Liver (tissue), 9 donors: ENCODE measurements around the gene CACNG4. TPM values are rescaled to one million over a fixed set of nuclear protein-coding genes. Genes with fewer than 3 reads are reported as not detected.

Experiments
- DNase-seq: peaks from one replicate; pipeline ENCODE4 v3.0.0-alpha.2; 2017; ENCODE audit warnings: low spot score
- H3K27ac ChIP-seq, 2 donors: one replicate each; pipeline ENCODE4 v1.7.0; 2013; ENCODE audit warnings: inconsistent platforms in 2 of 2, low read length in 2 of 2, control low read depth in 1 of 2, low read depth in 1 of 2, mild to moderate bottlenecking in 1 of 2
- H3K27me3 ChIP-seq, 4 donors: one replicate each; pipeline versions ENCODE4 v1.6.1 to v1.7.0; 2013; ENCODE audit warnings: low read length in 3 of 4, inconsistent platforms in 1 of 4, mild to moderate bottlenecking in 1 of 4, moderate library complexity in 1 of 4; ENCODE audit not compliant: control insufficient read depth in 4 of 4, insufficient read depth in 4 of 4
- H3K36me3 ChIP-seq, 4 donors: one replicate each; pipeline versions ENCODE4 v1.6.1 to v1.7.0; 2013; ENCODE audit warnings: low read length in 3 of 4, mild to moderate bottlenecking in 3 of 4, low read depth in 1 of 4, moderate library complexity in 1 of 4; ENCODE audit not compliant: control insufficient read depth in 4 of 4, insufficient read depth in 3 of 4
- H3K4me1 ChIP-seq, 4 donors: one replicate each; pipeline versions ENCODE4 v1.6.1 to v1.7.0; 2013; ENCODE audit warnings: low read length in 3 of 4, mild to moderate bottlenecking in 3 of 4, moderate library complexity in 1 of 4; ENCODE audit not compliant: control insufficient read depth in 4 of 4, insufficient read depth in 4 of 4
- H3K4me3 ChIP-seq, 3 donors: one replicate each; pipeline versions ENCODE4 v1.6.1 to v1.7.0; 2013; ENCODE audit warnings: low read length in 3 of 3, control low read depth in 1 of 3, low read depth in 1 of 3, mild to moderate bottlenecking in 1 of 3
- H3K9ac ChIP-seq, 2 donors: one replicate each; pipeline ENCODE4 v1.7.0; 2013; ENCODE audit warnings: low read length in 2 of 2, mild to moderate bottlenecking in 2 of 2, moderate library complexity in 2 of 2, control low read depth in 1 of 2, low read depth in 1 of 2
- H3K9me3 ChIP-seq, 4 donors: one replicate each; pipeline versions ENCODE4 v1.6.1 to v1.7.0; 2013; ENCODE audit warnings: low read length in 3 of 4; ENCODE audit not compliant: control insufficient read depth in 4 of 4
- ATF3 ChIP-seq: IDR thresholded peaks from 2 replicates; pipeline ENCODE4 v1.6.1; 2016; ENCODE audit warnings: antibody characterized with exemption
- CTCF ChIP-seq: fragments of 150-350 bp; IDR thresholded peaks from 2 replicates; pipeline ENCODE4 v1.5.1; 2017; ENCODE audit warnings: improper control_type of control experiment, low read depth, low read length; ENCODE audit not compliant: missing input control
- EGR1 ChIP-seq, 2 donors: IDR thresholded peaks; 2 replicates each; pipeline ENCODE4 v1.6.1; 2016 to 2018; ENCODE audit warnings: antibody characterized with exemption in 2 of 2, low read depth in 2 of 2
- FOXA1 ChIP-seq: IDR thresholded peaks from 2 replicates; pipeline ENCODE4 v1.6.1; 2016; ENCODE audit warnings: antibody characterized with exemption
- HNF4A ChIP-seq, 2 donors: conservative IDR thresholded peaks; 2 replicates each; pipeline ENCODE4 v1.6.1; 2016; ENCODE audit warnings: antibody characterized with exemption in 2 of 2, mild to moderate bottlenecking in 2 of 2
- JUND ChIP-seq, 2 donors: IDR thresholded peaks; 2 replicates each; pipeline ENCODE4 v1.6.1; 2016; ENCODE audit warnings: antibody characterized with exemption in 2 of 2
- NR2F2 ChIP-seq: IDR thresholded peaks from 2 replicates; pipeline ENCODE4 v1.6.1; 2016; ENCODE audit warnings: antibody characterized with exemption
- RXRA ChIP-seq, 2 donors: IDR thresholded peaks; 2 replicates each; pipeline ENCODE4 v1.6.1; 2017 to 2018; ENCODE audit warnings: antibody characterized with exemption in 2 of 2, mild to moderate bottlenecking in 1 of 2
- SP1 ChIP-seq: IDR thresholded peaks from 2 replicates; pipeline ENCODE4 v1.6.1; 2018; ENCODE audit warnings: antibody characterized with exemption, mild to moderate bottlenecking
- TAF1 ChIP-seq: conservative IDR thresholded peaks from 2 replicates; pipeline ENCODE4 v1.6.1; 2016; ENCODE audit warnings: antibody characterized with exemption, mild to moderate bottlenecking
- YY1 ChIP-seq: IDR thresholded peaks from 2 replicates; pipeline ENCODE4 v1.6.1; 2016; ENCODE audit warnings: antibody characterized with exemption, mild to moderate bottlenecking
- WGBS: extraction: QIAGEN DNeasy Blood & Tissue Kit; methylation state at CpG from one replicate; pipeline ENCODE4 v1.1.7; 2013; 5-methylcytosine and 5-hydroxymethylcytosine counted together
- polyA plus RNA-seq, 2 donors: library from polyadenylated mRNA; stranded (reverse) in 1 of 2; unstranded in 1 of 2; fragments of 200-250 nt in 1 of 2; fragments of >200 nt in 1 of 2; fragmentation: Nextera tagmentation in 1 of 2; extraction: Ambion mirVana in 1 of 2; gene quantifications; one replicate each; pipeline versions ENCODE4 v1.2.1 to v1.2.3, GENCODE V29; 2013 to 2015
- total RNA-seq, 2 donors: library from RNA; depleted of rRNA; stranded (reverse); fragments of >200 nt; gene quantifications; one replicate each; pipeline ENCODE4 v1.2.3, GENCODE V29; 2014
- TF ChIP-seq, protein P1 (sequence below): IDR thresholded peaks from 2 replicates; pipeline ENCODE4 v1.6.1; 2016; ENCODE audit warnings: antibody characterized with exemption
- donor health status: healthy.
- donor health status: healthy.
- donor health status: healthy.
- donor health status: healthy.
- donor health status: healthy.

Gene CACNG4
- total and polyA plus RNA-seq, 4 donors: 0.02 to 0.09 (median 0.08) TPM; not detected in 1

- TF ChIP-seq CTCF (no peak), HNF4A (conservative IDR thresholded peaks at IDR 0.05) (no peak)
- Histone ChIP-seq H3K27me3 (no peaks in the 10 kb centered on the region), H3K4me3 (no peak overlapping the region), H3K36me3 (no peaks in the 10 kb centered on the region), H3K4me1 (no peaks in the 10 kb centered on the region), H3K9ac (no peak overlapping the region), H3K27ac (no peak overlapping the region), H3K9me3 (no peaks in the 10 kb centered on the region)
- no peak for DNase-seq
- WGBS: 95% methylated on average over 9 of the region's 9 CpGs
These were observed 69.1 kb downstream of the CACNG4 start for GRCh38 chr17:67033613-67034012.

DNA sequence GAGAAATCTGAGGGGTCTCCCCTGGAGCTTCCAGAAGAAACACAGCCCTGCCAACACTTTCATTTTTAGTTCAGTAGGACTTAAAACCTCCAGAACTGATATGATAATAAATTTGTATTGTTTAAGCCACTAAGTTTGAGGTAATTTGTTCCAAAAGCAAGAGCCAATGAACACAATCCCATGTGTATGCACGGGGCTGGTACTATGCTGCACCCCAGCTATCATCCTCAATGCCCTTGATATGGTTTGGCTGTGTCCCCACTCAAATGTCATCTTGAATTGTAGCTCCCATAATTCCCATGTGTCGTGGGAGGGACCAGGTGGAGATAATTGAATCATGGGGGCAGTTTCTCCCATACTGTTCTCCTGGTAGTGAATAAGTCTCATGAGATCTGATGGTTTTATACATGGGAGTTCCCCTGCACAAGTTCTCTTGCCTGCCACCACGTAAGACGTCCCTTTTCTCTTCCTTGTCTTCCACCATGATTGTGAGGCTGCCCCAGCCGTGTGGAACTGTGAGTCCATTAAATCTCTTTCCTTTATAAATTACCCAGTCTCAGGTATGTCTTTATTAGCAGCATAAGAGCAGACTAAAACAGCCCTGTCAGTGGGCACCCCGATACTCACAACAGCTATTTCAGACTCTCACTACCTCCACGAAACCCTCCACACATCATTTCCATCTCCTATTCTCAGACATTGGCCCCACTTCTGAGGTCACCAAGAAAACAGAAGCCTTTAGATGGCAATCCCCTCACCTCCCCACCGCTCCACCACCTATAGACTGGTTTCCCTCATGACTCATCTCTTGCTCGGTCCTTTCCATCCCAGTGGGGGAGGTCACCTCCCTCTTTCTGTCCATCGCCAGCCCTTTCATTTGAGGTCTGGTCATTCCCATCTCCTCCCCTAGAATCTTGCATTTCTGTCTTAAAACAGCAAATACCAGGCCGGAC lies 70.9 kb downstream of the CACNG4 start:
- WGBS: 82% methylated on average over 11 of the region's 11 CpGs
- TF ChIP-seq, protein P1, sequence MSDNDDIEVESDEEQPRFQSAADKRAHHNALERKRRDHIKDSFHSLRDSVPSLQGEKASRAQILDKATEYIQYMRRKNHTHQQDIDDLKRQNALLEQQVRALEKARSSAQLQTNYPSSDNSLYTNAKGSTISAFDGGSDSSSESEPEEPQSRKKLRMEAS: no peak
- TF ChIP-seq CTCF (no peak), FOXA1 (no peak), YY1 (no peak), TAF1 (no peak), JUND (IDR thresholded peaks at IDR 0.05) (no peak), ATF3 (no peak)
- DNase-seq: no peak
- H3K4me1 ChIP-seq: no peaks in the 10 kb centered on the region
- H3K36me3 ChIP-seq: no peaks in the 10 kb centered on the region
- H3K4me3 ChIP-seq: no peak overlapping the region
- H3K9me3 ChIP-seq: no peaks in the 10 kb centered on the region
- H3K27ac ChIP-seq: no peak overlapping the region
- H3K9ac ChIP-seq: no peak overlapping the region
- no peaks in the 10 kb centered on the region for H3K27me3 ChIP-seq

DNA sequence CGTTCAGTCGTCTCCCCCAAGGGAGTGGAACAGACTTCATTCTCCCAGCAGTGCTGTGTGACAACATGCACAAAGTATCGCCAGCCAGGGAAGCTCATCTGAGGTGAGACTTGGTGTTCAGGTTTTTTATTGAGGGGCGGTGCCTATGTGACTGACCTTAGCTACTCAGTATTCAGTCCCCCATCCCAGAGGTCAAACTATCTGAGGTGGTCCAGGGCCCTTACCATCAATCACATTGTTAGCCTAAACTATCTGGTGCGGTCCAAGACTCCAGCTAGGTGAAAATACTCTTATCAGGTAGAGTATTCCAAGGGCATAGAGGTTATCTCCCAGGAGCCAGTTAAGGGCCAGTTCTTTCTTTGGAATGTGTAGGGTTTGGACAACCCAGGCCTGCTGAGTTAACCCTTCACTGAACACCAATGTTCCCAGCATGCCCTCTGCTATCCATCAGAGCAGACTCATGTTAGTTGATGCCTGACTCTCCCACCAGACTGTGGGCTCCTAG lies 74.4 kb downstream of the CACNG4 start:
- DNase-seq: no peak
- Histone ChIP-seq H3K4me3 (no peak overlapping the region), H3K4me1 (no peaks in the 10 kb centered on the region), H3K36me3 (no peaks in the 10 kb centered on the region), H3K9me3 (no peaks in the 10 kb centered on the region), H3K27ac (no peak overlapping the region), H3K9ac (no peak overlapping the region), H3K27me3 (no peaks in the 10 kb centered on the region)
- TF ChIP-seq TAF1 (no peak), RXRA (IDR thresholded peaks at IDR 0.05) (no peak), SP1 (no peak), FOXA1 (no peak), JUND (IDR thresholded peaks at IDR 0.05) (no peak), ATF3 (no peak), NR2F2 (no peak), HNF4A (conservative IDR thresholded peaks at IDR 0.05) (no peak), EGR1 (IDR thresholded peaks at IDR 0.05; ENCODE audit: low read depth in 2 of 2) (no peak), CTCF (no peak)
- WGBS: 55% methylated on average over 5 of the region's 5 CpGs
